Dermis blood vessel endothelial cell (primary cell): ENCODE data around the gene METTL21A. TPM values are rescaled to one million over a fixed set of nuclear protein-coding genes. Genes with fewer than 3 reads are reported as not detected.
"Not testable (repeated sequence)": the region's sequence is repeated elsewhere in the genome, so short reads cannot be mapped to it uniquely, and the experiment has no call there.

Source experiments
- DNase-seq: peaks from one replicate; pipeline ENCODE4 v3.0.0; 2010
- total RNA-seq: library from RNA; depleted of rRNA; stranded (reverse); fragments of >200 nt; gene quantifications from 2 replicates; pipeline ENCODE4 v1.2.3, GENCODE V29; 2014

METTL21A gene
- total RNA-seq: 22.8 and 24.2 TPM in 2 replicates

DNA sequence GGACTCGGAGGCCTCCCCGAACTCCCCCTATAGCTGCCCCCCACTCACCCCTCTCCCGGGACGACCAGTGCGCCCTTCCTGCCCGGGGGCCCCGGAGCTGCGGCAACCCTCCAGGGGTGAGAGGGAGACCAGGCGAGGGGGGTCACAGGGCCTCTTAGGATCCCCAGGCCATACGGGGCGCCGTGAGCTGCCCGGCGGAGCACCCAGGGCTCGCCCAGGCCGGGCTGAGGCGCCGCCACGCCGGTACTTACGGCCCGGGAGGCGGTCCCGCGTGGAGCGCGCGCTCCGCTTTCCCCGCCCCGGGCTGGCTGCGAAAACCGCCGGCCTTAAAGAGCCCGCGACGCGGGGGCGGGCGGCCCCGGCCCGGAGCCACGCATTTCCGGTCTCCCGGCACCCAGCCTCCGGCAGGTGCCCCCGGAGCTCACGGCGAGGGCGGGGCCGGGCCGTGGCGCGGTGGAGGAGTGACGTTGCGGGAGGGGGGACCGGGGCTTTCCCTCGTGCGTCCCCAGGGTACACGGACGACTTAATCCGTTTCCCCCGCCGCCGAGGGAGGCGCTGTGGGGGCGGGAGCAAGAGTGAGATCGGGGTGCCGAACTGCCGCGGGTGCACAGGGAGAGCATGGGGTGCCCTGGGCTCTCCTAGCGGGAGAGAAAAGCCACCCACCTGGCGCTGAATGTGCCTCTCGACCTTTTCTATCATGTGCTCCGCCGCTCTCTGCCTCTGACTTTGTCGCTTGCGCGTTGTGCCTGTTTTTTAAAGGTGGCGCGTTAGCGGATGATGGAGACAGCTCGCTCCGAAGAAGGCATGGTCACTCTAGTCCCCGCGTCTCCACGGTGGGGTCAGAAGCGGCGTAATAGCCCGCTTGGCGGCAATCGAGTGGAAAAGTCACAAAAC lies at the start of gene METTL21A:
METTL21A (minus strand) TSS at position 381 of the 894 bp plus-strand sequence. CDS start 1,019 bp downstream, outside the sequence.
- peak; percentile 88 for DNase-seq

DNA sequence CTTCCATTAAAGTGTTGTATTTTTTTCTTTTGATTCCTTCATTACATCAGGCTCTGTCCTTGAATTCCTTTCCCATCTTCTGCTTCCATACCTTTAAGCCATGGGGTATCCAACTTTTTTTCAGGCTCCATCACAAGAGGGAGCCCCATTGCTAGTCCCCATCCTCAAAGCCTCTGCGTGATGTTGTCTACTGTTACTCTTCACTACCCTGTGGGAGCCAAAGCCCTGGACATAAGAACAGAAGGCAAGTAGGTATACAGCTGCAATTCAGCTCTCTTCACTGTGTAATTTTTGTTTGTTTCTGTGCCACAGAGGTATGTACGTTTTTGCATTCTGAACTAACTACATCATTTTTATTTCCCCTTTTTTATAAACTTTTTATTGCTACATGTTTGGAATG lies 49.6 kb upstream of the METTL21A start:
- no peak for DNase-seq

DNA sequence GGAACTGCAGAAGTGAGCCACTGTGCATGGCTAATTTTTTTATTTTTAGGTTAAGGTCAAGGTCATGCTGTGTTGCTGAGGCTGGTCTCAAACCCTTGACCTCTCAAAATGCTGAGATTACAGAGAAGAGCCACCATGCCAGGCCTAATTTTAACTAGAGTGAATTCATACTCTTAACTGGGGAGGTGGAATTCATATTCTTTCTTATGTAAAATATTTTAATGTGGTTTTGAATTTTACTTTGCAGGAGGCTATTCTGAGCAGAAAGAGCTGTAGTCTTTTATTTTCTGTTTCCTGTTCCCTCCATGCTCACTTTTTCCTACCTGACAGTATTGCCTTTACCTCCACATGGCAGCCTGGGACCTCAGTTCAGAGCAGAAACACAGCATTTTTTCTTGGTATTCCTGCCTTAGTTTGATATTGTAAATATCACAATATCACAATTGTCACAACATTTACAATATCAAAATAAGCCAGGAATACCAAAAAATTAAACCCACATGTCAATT lies 49.1 kb upstream of the METTL21A start:
- DNase-seq: no peak

DNA sequence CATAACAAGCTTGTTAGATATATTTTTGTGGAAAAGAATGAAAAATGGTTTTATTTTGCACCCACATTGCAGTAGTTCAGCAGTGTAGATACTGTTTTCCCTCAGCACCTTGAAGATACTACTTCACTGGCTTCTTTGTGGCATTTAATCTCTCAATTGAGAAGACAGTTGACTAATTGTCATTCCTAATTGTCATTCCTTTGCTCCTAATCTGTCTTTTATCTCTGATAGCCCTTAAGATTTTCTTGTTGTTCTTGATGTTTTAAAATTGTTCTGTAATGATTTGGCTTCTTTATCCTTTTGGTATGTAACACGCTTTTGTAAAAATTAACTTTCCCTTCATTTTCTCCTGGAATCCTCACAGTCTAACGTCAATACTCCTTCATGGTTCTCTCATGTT lies 48.2 kb upstream of the METTL21A start:
- no peak for DNase-seq

DNA sequence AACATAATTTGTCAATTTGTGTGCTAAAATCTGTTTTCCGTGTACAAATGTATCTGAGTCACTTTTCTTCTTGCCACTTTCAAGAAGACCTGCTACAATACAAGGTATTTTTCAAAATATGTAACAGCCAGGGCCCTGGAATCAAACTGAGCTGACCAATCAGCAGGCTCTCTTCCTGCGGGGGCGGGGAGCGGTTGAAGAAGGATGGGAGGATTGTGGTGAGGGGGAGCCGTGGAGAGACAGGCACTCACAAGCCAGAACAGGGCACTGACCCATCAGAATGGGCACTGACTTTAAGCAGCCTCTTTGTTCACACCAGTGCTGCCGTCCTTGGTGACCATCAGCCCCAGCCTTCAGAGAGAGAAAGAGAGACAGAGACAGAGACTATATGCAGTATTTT lies 45.7 kb upstream of the METTL21A start:
- no peak for DNase-seq

DNA sequence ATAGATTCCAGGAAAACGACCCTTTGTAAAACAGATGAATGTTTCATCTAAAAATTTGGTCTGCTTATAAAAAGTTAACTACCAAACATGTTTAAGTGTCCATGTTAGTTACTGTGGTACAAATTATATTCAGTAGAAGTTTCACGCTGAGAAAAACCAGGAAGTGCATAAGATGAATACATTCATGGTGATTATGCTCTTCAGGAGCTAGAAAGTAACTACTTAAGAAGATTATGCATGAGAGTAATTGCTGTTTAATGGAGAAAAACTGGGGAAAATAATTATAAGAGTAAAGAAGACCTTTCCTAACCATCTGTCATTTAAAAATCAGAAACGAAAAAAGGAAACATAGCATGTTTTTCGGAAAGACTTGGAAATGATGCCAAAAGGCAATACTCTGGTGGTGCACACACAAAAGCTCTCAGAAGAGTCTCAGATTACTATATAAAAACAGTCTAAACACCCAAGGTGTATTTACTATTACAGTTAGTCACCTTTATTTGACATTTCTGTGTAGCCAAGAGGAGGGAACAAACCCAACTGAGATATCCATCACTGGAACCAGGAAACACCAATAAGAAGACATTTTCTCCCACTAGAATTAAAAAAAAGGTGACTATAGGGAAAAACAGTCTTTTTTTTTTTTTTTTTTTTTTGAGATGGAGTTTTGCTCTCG lies 38.8 kb upstream of the METTL21A start:
- DNase-seq: no peak

DNA sequence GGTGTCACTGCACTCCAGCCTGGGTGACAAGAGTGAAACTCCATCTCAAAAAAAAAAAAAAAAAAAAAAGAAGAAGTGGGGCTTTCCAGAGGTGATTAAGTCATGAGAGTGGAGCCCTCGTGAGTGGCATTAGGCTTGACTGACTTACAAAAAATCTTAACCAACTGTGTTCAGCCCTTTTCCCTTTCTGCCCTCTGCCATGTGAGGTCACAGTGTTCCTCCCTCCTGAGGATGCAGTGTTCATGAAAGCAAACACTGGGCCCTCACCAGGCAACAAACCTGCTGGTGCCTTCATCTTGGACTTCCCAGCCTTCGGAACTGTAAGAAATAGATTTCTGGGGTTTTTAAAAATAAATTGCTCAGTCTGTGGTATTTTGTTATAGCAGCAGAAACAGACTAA lies 37.0 kb upstream of the METTL21A start:
- no peak for DNase-seq

DNA sequence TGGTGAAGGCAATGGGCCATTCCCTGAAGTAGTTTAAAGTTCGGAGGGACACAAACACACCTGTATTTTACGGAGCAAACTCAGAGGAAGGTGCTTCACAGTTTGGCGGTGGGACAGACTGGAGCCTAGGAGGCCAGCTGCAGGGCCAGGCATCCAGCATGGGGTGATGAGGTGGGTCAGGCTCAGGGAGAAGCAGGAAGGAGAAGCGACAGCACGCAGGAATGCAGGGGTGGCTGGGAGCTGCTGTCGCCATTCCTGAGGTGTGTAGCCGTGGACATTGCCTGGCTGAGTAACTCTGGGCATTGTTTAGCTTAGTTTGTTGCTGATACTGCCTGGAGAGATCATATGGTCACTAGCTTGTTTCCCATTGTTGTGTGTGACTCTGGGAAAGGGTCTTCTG lies 35.8 kb upstream of the METTL21A start:
- DNase-seq: no peak

DNA sequence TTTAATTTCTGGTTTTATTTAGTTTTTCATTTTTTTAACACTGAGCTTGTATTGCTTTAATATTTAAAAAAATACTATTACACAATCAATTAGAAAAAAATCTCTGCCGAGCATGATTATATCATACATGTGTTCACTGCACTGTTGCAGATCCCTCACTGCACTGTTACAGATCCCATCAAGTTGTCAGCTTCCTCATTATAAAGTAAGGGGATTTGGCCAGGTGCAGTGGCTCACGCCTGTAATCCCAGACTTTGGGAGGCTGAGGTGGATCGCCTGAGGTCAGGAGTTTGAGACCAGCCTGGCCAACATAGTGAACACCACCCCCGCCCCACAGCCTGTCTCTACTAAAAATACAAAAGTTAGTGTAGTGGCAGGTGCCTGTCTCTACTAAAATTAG lies 33.0 kb upstream of the METTL21A start:
- DNase-seq: no peak

DNA sequence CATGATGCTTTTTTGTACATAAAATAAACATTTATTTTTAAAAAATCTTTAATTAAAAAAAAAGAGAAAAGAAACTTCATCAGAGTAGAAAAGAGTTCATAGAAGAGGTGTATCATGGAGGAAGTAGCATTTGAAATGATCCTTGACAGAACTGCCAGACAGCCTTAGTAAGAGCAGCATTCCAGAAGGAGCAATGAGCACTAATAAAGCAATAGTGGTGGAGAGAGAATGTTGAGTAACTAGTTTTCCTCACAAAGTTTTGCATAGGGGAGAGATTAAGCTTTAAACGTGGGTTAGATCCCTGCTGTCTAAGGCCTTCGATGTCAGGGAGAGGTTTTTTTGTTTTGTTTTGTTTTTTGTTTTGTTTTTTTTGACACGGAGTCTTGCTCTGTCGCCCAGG lies 29.8 kb upstream of the METTL21A start:
- no peak for DNase-seq

DNA sequence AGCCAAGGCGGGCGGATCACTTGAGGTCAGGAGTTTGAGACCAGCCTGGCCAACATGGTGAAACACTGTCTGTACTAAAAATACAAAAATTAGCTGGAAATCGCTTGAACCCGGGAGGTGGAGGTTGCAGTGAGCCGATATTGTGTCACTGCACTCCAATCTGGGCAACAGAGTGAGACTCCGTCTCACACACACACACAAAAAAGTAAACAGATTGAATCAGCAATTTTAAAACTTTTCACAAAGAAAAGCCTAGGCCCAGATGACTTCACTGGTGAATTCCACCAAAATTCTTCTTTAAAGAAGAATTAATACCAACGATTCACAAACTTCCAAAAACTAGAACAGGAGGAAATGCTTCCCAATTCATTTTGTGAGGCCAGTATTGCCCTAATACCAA lies 21.4 kb upstream of the METTL21A start:
- not testable (repeated sequence) for DNase-seq

DNA sequence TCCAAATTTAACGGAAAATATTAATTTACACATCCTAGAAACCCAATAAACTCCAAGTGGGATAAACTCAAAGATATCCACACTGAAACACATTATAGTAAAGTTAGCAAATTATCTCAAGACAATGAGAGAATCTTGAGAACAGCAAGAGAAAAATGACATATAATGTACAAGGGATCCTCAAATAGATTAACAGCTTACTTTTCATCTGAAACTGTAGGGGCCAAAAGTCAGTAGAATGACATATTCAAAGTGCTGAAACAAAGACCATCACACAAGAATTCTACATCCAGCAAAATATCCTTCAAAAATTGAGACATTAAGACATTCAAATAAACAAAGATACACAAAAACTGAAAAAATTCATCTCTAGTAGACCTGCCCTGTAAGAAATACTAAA lies 18.7 kb upstream of the METTL21A start:
- no peak for DNase-seq

DNA sequence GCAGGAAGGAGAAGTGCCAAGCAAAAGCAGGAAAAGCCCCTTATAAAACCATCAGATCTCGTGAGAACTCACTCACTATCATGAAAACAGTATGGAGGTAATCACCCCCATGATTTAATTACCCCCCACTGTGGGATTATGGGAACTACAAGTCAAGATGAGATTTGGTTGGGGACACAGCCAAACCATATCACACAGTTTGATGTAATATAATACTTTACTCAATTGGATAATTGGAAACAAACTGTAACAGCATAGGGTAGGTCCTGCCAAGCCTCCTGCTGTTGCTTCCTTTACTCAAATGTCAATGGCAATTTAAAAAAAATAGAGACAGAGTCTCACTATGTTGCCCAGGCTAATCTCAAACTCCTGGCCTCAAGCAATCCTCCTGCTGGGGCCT lies 15.5 kb upstream of the METTL21A start:
- no peak for DNase-seq

DNA sequence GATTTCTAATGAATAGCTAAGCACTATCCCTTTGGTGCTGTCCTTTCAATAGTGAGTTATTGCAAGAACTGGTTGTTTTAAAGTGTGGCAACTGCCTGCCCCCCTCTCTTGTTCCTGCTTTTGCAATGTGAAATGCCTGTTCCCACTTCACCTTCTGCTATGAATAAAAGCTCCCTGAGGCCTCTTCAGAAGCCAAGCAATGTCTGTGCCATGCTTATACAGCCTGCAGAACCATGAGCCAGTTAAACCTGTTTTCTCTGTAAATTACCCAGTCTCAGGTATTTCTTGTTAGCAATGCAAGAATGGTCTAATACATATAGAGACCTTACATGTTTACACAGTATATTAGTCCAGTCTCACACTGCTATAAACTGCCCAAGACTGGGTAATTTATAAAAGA lies 15.0 kb upstream of the METTL21A start:
- DNase-seq: no peak

DNA sequence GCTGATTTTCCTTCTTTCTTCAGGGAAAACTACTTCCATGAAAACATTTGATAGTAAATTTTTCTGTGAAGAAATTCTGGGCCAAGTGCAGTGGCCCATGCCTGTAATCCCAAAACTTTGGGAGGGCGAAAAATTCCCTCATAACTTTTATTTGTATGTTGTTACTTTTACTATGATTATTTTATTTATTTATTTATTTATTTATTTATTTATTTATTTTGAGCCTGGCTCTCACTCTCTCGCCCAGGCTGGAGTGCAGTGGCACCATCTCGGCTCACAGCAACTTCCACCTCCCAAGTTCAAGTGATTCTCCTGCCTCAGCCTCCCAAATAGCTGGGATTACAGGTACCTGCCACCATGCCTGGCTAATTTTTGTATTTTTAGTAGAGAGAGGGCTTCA lies 14.1 kb upstream of the METTL21A start:
- DNase-seq: not testable (repeated sequence)

DNA sequence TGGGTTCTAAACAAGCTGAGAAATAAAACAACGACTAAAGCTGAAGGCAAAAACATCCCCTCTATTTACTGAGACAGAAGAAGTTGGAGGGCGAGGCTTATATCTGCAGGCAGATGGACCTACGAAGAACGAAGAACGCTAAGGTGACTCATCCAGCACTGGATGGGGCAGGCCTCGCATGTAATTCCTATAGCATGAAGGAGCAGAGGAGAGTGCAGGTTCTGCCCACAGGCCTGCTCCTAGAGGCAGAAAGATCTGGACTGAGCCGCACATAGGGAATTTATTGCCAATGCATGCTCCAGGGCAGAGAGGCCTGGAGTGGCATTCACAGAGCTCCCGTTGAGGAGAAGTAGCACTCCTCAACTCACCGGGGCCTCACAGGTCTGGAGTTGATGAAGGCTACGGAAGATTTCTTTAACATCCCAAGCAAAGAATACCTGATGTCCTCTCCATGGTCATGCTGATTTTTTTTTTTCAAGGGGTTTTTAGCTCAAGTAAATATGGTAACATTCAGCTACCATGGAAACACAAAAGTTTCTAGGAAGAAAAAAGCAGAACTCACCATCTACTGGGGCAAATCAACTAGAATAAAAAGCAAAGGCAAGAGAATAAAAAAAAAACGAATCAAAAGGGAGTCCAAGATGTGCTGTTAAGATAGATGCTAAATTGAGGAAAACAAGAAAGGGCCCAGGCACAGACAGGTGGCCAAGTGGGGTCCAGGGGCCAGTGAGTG lies 10.4 kb upstream of the METTL21A start:
- DNase-seq: no peak

DNA sequence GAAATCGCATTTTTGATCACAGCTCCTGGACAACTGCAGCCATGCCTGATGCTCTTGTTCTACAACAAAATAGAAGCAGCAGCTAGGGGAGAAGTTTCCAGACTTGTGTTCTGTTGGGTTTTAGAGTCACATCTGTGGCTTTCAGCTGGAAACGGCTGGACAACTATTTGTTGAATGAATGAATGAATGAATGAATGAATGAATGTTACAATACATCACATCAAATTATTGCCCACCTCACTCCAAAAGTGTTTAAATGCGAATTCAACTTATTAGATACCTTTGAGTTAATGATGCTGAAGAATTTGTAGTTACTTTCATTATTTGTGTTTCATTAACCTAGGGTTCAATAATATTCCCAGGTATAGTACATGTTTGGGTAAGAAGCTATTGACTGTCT lies 8.5 kb upstream of the METTL21A start:
- no peak for DNase-seq

DNA sequence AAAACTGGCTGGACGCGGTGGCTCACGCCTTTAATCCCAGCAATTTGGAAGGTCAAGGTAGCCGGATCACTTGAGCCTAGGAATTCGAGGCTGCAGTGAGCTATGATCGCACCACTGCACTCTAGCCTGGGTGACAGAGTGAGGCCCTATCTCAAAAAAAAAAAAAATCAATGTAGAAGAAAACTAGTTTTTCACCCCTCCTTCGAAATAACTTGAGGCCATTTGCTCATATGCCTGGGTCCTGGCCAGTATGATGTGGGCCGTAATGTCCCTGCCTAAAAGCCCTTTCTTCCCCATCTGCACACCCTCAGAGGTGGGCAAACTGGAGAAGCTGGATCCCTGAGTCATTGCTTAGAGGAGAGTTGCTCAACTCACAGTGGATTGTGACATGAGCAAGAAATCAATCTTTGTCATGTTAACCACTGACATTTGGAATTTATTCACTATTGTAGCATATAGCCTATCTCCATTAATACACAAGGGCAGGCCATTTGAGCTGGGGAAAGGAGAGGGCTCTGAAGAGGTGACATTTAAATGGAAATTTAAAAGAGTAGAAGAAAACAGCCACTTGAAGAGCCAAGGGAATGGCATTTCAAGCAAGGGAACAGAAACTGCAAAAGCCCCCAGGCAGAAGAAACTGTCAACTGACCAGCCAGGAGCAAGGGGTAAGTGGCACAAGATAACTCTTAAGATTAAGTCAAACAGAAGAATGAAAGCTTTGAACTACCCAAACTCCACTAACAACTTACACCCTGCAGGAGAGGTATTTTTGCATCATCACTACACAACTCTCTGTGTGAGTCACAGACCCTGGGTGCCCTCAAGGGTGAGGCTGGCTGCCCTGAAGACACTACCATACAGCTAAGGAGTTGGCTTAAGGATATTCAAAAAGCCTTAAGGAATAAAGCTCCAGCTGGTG lies 7.6 kb upstream of the METTL21A start:
- no peak for DNase-seq

DNA sequence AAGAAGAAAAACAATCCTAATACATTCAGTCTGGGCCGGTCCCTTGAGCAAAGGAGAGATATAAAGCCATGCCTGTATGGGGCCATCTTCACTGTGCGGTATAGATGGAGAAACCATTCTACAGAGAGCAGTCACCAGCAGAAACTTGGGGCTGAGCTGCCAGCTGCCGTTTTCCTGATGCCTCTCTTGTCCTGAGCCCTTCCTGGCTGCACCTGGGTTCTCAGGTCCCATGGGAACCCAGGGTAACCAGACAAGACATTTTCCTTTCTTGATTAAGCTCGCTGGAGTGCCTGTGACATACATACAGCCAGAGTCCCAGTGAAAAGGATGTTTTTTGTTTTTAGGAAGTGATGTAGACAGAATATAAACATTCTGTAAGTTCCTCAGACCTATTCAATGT lies 5.3 kb upstream of the METTL21A start:
- DNase-seq: no peak

DNA sequence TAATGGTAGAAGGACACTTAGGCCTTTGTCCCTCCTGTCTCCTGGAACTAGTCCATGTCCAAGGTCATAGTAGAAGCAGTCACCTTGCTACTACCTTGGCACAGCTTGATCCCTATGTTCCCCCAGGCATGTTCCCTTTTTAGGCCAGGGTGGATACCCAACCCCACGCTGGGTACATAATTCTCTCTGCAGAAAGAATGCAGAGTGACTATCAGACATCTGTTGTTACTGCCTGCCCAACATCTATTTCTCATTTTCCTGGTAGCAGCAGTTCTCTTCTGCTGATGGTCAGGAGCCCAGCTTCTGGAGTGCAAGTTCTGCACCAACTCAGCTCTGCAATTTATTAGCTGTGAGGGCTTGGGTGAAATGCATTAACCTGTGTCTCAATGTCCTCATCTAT lies 4.4 kb upstream of the METTL21A start:
- no peak for DNase-seq

DNA sequence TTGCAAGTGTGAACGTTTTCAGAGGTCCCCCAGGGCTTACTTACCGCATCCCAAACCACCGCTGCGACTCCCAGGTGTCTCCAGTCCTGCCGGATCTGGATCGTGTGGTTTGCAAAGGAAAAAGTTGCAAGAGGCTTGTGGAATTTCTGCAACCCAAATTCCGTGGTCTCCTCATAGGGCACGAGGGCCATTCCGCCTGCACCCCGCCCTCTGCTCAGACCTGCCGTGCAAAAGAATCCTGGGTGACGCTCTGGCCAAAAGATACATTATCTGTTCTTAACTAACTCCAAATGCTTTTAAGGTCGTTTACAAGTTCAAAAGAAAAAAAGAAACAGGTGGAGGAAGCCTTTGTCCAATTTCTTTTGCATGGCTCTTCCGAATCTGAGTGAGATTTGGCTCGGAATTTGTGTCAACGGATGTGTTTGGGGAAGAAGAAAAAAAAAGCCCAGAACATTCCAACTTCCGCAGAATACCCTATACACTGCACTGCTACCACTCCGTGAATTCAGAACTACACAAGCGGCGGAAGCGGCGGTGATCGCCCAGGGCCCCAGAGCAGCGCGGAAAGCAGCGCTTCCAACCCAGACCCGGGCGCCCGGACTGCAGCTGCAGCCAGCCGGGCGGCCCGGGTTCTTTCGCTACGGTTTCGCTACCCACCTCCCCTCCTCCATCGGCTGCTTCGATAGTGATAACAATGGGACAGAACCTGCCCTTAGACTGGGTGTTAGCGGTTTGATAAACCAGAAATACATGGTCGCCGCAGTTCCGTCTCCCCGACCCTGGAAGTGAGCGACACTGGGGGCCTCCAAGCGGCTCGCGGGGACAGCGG lies 795 bp downstream of the METTL21A start:
- peak; percentile 82 for DNase-seq
